GM08714 (cell line): ENCODE data around the gene SPAG4.
A peak's percentile ranks its signal among the peaks of the same experiment; 100 is the strongest.

Experiments used
- H3K4me3 ChIP-seq: fragments of 200-500 bp; sonication (Bioruptor generic); 2 replicates; pipeline ENCODE4 v1.5.1; 2014; ENCODE audit warnings: mild to moderate bottlenecking, low read length, inconsistent platforms
- ZNF274 ChIP-seq: IDR thresholded peaks from 2 replicates; pipeline ENCODE4 v1.6.1; 2012; ENCODE audit warnings: mild to moderate bottlenecking, low read depth, low read length

The SPAG4 gene

GRCh38 chr20:35606127-35606526, 9.5 kb upstream of the SPAG4 start:
- TF ChIP-seq ZNF274 = no peak
- no peak overlapping the region for H3K4me3 ChIP-seq

GRCh38 chr20:35607003-35607735, 8.5 kb upstream of the SPAG4 start:
- no peak for TF ChIP-seq ZNF274
- H3K4me3 ChIP-seq = no peak overlapping the region

GRCh38 chr20:35610833-35611427, 4.7 kb upstream of the SPAG4 start:
- no peak overlapping the region for H3K4me3 ChIP-seq
- no peak for TF ChIP-seq ZNF274

GRCh38 chr20:35611482-35611881, 4.1 kb upstream of the SPAG4 start:
- H3K4me3 ChIP-seq = no peak overlapping the region
- TF ChIP-seq ZNF274 = no peak

GRCh38 chr20:35616465-35617396, 1.1 kb downstream of the SPAG4 start:
- TF ChIP-seq ZNF274 = no peak

GRCh38 chr20:35617397-35618262, 2.0 kb downstream of the SPAG4 start:
- no peak for TF ChIP-seq ZNF274
- peak overlapping the region; percentile 63; the same call in 1 of the 2 replicates for H3K4me3 ChIP-seq

More at GRCh38 chr20:35616465-35617396, 1.1 kb downstream of the SPAG4 start:
- H3K4me3 ChIP-seq = peak overlapping the region; percentile 63; the same call in 1 of the 2 replicates

- H3K4me3 ChIP-seq = peak overlapping the region; percentile 63; the same call in 1 of the 2 replicates
- TF ChIP-seq ZNF274 = no peak
These were observed 2.9 kb downstream of the SPAG4 start for GRCh38 chr20:35618263-35619131.

- TF ChIP-seq ZNF274 = no peak
- H3K4me3 ChIP-seq = peak overlapping the region; percentile 63; the same call in 1 of the 2 replicates
These were observed 3.8 kb downstream of the SPAG4 start for GRCh38 chr20:35619196-35620095.

- H3K4me3 ChIP-seq = no peak overlapping the region
- TF ChIP-seq ZNF274 = no peak
These were observed 5.4 kb downstream of the SPAG4 start for GRCh38 chr20:35620818-35621559.

GRCh38 chr20:35621560-35621946, 5.9 kb downstream of the SPAG4 start:
- no peak for TF ChIP-seq ZNF274
- H3K4me3 ChIP-seq = no peak overlapping the region

- no peak overlapping the region for H3K4me3 ChIP-seq
- no peak for TF ChIP-seq ZNF274
These were observed 10.2 kb downstream of the SPAG4 start for GRCh38 chr20:35625584-35626385.
